Mesothelial cell of epicardium (in vitro differentiated cells): Measurements from ENCODE around the gene FOXE1. TPM values are rescaled to one million over a fixed set of nuclear protein-coding genes. Genes with fewer than 3 reads are reported as not detected.
A peak's percentile ranks its signal among the peaks of the same experiment; 100 is the strongest.

ENCODE experiments used
- DNase-seq, 2 experiments: peaks; one replicate each; pipeline ENCODE4 v3.0.0; 2021; ENCODE audit warnings: low spot score in 2 of 2; ENCODE audit not compliant: unreplicated experiment in 2 of 2
- H3K27ac Mint-ChIP-seq: 2 replicates; pipeline ENCODE4 v1.8.0; 2021; ENCODE audit warnings: mixed read lengths
- H3K27me3 Mint-ChIP-seq: 2 replicates; pipeline ENCODE4 v1.8.0; 2021; ENCODE audit warnings: low read depth, mixed read lengths
- H3K36me3 Mint-ChIP-seq: 2 replicates; pipeline ENCODE4 v1.8.0; 2021; ENCODE audit warnings: mixed read lengths
- H3K4me1 Mint-ChIP-seq: 2 replicates; pipeline ENCODE4 v1.8.0; 2021; ENCODE audit warnings: mixed read lengths
- H3K4me3 Mint-ChIP-seq: 2 replicates; pipeline ENCODE4 v1.8.0; 2021; ENCODE audit warnings: mild to moderate bottlenecking, moderate library complexity, mixed read lengths
- H3K9me3 Mint-ChIP-seq: 2 replicates; pipeline ENCODE4 v1.8.0; 2021; ENCODE audit warnings: mixed read lengths
- total RNA-seq: library from RNA; stranded (reverse); gene quantifications from 3 replicates; pipeline ENCODE4 v1.2.1, GENCODE V29; 2021
- TF ChIP-seq, protein P1 (sequence below): fragments of 200-600 bp; sonication (generic); IDR thresholded peaks from one replicate; pipeline ENCODE4 v1.5.0; 2021; ENCODE audit warnings: antibody characterized with exemption; ENCODE audit not compliant: unreplicated experiment

FOXE1 gene
- total RNA-seq, 1 donor from 2014 or later = not detected

DNA sequence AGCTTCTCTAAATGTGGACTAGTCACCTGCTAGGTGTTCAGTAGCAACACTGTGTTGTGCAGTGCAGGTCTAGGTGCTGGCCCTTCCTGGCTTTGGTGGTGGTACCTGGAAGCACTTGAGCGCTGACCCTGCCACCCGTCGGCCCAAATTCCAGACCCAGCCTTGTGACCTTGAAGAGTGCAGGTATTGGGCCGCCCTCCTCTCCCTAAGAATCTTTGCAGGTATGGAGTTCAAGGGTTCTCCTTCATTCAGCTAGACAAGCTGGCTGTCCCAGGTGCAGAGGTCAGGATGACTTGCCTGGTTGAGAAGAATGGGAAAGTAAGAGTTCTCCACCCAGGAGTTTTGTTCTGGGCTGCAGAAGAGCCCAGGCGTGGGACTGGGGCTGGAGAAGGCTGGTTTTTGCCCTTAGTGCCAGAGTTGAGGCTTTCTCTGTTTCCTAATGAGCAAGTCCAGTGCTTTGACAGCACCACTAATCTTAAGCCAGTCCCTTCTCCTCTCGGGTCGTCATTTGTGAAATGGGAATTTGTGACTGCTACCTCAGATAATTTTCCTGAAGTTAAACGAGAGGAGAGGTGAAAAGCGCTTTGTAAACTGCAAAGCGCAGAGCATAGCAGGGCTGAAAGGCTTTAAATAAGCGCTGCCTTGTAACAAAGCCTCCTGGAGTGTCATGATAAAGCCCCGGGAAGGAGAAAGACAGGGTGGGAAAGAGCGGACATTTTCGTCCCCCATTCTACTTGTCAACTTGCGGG, 4.0 kb downstream of the FOXE1 start:
- peak overlapping the region; percentile 9 for H3K4me3 Mint-ChIP-seq

DNA sequence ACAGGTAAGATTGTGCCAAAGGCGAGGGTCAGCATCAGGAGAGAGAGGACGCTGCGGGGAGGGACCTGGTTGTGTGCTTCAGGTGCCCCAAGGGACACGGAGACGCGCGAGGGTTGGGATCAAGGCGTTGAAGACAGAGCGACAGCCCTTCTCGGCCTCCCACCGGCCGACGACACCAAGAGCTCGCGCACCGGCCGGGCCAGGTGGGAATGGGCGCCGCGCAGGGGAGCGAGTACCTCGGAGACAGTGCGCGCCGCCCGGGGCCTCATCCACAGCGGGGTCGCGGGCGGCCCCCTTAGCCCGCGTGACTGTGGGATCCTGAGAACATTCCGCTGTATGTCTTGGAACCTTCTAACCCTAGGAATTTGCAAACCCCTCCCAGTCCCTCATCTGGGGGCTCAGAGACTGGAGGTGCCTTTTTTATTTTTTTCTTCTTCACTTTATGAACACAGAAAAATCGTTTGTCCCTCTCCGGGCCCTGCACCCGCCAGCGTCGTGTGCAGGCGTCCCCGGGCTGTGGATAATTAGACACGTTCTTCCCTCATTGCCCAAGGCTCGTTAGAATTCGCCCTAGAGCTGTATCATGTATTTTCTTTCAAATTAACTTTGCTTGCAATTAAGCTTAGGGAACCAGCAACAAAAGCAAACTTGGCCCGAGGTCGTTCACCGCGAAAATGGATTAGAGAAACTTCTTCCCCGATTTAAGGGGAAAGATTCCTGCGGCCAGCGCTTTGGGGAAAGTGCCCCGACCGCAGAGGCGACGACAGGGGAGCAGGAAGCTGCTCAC, 4.8 kb downstream of the FOXE1 start:
- H3K27ac Mint-ChIP-seq = no peak overlapping the region
- H3K9me3 Mint-ChIP-seq = no peaks in the 10 kb centered on the region
- TF ChIP-seq, protein P1, sequence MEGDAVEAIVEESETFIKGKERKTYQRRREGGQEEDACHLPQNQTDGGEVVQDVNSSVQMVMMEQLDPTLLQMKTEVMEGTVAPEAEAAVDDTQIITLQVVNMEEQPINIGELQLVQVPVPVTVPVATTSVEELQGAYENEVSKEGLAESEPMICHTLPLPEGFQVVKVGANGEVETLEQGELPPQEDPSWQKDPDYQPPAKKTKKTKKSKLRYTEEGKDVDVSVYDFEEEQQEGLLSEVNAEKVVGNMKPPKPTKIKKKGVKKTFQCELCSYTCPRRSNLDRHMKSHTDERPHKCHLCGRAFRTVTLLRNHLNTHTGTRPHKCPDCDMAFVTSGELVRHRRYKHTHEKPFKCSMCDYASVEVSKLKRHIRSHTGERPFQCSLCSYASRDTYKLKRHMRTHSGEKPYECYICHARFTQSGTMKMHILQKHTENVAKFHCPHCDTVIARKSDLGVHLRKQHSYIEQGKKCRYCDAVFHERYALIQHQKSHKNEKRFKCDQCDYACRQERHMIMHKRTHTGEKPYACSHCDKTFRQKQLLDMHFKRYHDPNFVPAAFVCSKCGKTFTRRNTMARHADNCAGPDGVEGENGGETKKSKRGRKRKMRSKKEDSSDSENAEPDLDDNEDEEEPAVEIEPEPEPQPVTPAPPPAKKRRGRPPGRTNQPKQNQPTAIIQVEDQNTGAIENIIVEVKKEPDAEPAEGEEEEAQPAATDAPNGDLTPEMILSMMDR = no peak
- peak overlapping the region; percentile 9 for H3K4me3 Mint-ChIP-seq
- no peaks in the 10 kb centered on the region for H3K36me3 Mint-ChIP-seq
- no peak for DNase-seq
- peaks cover 89% of the 10 kb centered on the region for H3K27me3 Mint-ChIP-seq
- H3K4me1 Mint-ChIP-seq = peaks cover 13% of the 10 kb centered on the region

More for the DNA sequence above, 4.0 kb downstream of the FOXE1 start:
- DNase-seq = no peak
- H3K27ac Mint-ChIP-seq = no peak overlapping the region
- no peaks in the 10 kb centered on the region for H3K36me3 Mint-ChIP-seq
- peaks cover 16% of the 10 kb centered on the region for H3K4me1 Mint-ChIP-seq
- TF ChIP-seq, protein P1 = no peak
- H3K27me3 Mint-ChIP-seq = peaks cover 89% of the 10 kb centered on the region
- H3K9me3 Mint-ChIP-seq = no peaks in the 10 kb centered on the region

DNA sequence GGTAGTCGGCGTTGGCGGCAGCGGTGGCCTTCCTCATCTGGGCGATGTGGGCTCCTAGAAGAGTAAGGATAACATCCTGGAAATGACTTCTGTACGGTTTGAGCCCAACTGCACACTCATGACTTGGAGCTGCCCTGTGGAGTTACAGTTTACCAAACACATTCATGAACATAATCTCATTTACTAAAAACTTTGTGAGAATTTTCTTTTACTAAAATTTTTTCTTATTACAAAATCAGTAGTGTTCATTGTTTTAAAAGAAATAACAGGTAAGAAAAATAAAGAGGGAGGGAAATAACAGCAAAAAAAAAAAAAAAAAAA, 5.3 kb downstream of the FOXE1 start:
- H3K36me3 Mint-ChIP-seq = no peaks in the 10 kb centered on the region
- no peak overlapping the region for H3K27ac Mint-ChIP-seq

DNA sequence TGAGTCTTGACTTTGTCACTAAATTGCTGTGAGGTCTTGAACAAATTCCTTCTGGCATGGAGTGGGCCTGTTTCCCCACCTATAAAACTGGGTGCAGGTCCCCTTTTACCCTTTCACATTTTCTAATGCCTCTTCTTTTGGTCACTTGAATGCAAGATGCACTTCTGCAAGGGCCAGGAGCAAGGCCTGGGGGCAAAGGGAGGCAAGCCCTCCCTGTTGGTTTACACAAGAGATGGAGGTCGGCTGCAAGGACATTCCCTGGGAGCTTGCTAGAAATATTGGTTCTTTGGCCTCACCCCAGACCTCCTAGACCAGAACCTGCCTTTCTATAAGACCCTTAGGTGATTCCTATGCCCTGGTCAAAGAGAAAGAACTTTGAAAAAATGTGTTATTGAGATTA, 5.8 kb downstream of the FOXE1 start:
- Mint-ChIP-seq H3K27me3 (peaks cover 95% of the 10 kb centered on the region), H3K4me1 (peaks cover 12% of the 10 kb centered on the region)

More for the DNA sequence above, 5.3 kb downstream of the FOXE1 start:
- Mint-ChIP-seq H3K4me1 (peaks cover 12% of the 10 kb centered on the region), H3K27me3 (peaks cover 92% of the 10 kb centered on the region), H3K9me3 (no peaks in the 10 kb centered on the region), H3K4me3 (no peak overlapping the region)
- no peak for DNase-seq
- TF ChIP-seq, protein P1 = no peak

DNA sequence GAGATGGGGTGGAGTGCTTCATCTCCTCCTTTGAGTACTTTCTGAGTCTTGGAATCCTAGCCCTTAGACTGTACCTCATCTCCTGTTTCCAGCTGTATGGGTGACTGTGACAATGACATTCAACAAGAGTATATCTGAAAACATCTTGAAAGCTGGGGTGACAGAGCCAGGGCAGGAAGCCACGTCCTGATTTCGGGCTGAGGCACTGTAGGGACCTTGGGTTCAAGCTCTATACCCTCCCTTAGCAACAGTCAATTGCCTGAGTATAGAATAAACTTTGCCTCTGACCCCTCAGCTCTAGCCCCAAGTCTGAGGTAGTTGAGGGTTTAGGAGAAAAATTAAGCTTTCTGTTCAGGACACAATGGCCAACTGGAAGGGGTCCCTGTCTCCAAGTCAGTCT, 6.3 kb downstream of the FOXE1 start:
- no peak overlapping the region for H3K27ac Mint-ChIP-seq
- H3K4me1 Mint-ChIP-seq = peaks cover 9% of the 10 kb centered on the region
- H3K36me3 Mint-ChIP-seq = no peaks in the 10 kb centered on the region
- H3K27me3 Mint-ChIP-seq = peaks cover 96% of the 10 kb centered on the region
- DNase-seq = no peak
- TF ChIP-seq, protein P1 = no peak
- H3K9me3 Mint-ChIP-seq = no peaks in the 10 kb centered on the region
- H3K4me3 Mint-ChIP-seq = no peak overlapping the region

More for the DNA sequence above, 5.8 kb downstream of the FOXE1 start:
- Mint-ChIP-seq H3K36me3 (no peaks in the 10 kb centered on the region), H3K9me3 (no peaks in the 10 kb centered on the region), H3K4me3 (no peak overlapping the region), H3K27ac (no peak overlapping the region)
- TF ChIP-seq, protein P1 = no peak
- no peak for DNase-seq
